GM19043 (cell line): Measurements from ENCODE around the gene FBXO34.
"Not testable (repeated sequence)": the region's sequence is repeated elsewhere in the genome, so short reads cannot be mapped to it uniquely, and the experiment has no call there.

Source experiments
- ATAC-seq: cut with Tn5 transposase; IDR thresholded peaks from one replicate; pipeline ENCODE4 v1.9.1; 2021; ENCODE audit warnings: low read depth; ENCODE audit not compliant: unreplicated experiment

FBXO34 gene

GRCh38 chr14:55306938-55307589 is 35.8 kb downstream of the FBXO34 start:
- no peak for ATAC-seq

GRCh38 chr14:55309154-55309553 is 37.9 kb downstream of the FBXO34 start:
- no peak for ATAC-seq

GRCh38 chr14:55309761-55310365 is 38.6 kb downstream of the FBXO34 start:
- no peak for ATAC-seq

- not testable (repeated sequence) for ATAC-seq
These were observed 41.3 kb downstream of the FBXO34 start for GRCh38 chr14:55312379-55313030.

- ATAC-seq: no peak
These were observed 42.3 kb downstream of the FBXO34 start for GRCh38 chr14:55313480-55313879.

GRCh38 chr14:55314449-55314848 is 43.2 kb downstream of the FBXO34 start:
- no peak for ATAC-seq

GRCh38 chr14:55316564-55316963 is 45.3 kb downstream of the FBXO34 start:
- ATAC-seq: no peak

- no peak for ATAC-seq
These were observed 46.5 kb downstream of the FBXO34 start for GRCh38 chr14:55317542-55318306.

GRCh38 chr14:55318694-55319093 is 47.5 kb downstream of the FBXO34 start:
- no peak for ATAC-seq

GRCh38 chr14:55323910-55324309 is 52.7 kb downstream of the FBXO34 start:
- ATAC-seq: no peak

- no peak for ATAC-seq
These were observed 53.6 kb downstream of the FBXO34 start for GRCh38 chr14:55324812-55325211.

GRCh38 chr14:55327179-55327578 is 56.0 kb downstream of the FBXO34 start:
- ATAC-seq: peak; percentile 74

- no peak for ATAC-seq
These were observed 57.1 kb downstream of the FBXO34 start for GRCh38 chr14:55328317-55328716.

GRCh38 chr14:55329999-55330710 is 58.9 kb downstream of the FBXO34 start:
- ATAC-seq: no peak

GRCh38 chr14:55332654-55333570 is 61.7 kb downstream of the FBXO34 start:
- ATAC-seq: peak; percentile 50

- peak; percentile 46 for ATAC-seq
These were observed 62.7 kb downstream of the FBXO34 start for GRCh38 chr14:55333711-55334485.

GRCh38 chr14:55336162-55336561 is 64.9 kb downstream of the FBXO34 start:
- ATAC-seq: no peak

- ATAC-seq: no peak
These were observed 65.5 kb downstream of the FBXO34 start for GRCh38 chr14:55336691-55337090.

GRCh38 chr14:55339770-55340169 is 68.5 kb downstream of the FBXO34 start:
- peak; percentile 83 for ATAC-seq
